MM.1S (cell line): ENCODE results near the gene UBFD1.
"Not testable (repeated sequence)": the region's sequence is repeated elsewhere in the genome, so short reads cannot be mapped to it uniquely, and the experiment has no call there.

Experiments used
- DNase-seq: peaks from one replicate; pipeline ENCODE4 v3.0.0-alpha.2; 2015
- H2AFZ ChIP-seq: fragments of 300-600 bp; sonication (generic); 2 replicates; pipeline ENCODE4 v1.6.0; 2016; ENCODE audit warnings: antibody characterized with exemption, low read length
- H3F3A ChIP-seq: fragments of 300-600 bp; sonication (generic); 2 replicates; pipeline ENCODE4 v1.6.1; 2016; ENCODE audit warnings: mild to moderate bottlenecking, antibody characterized with exemption, low read length, moderate library complexity, mixed read lengths; ENCODE audit not compliant: insufficient read depth
- H3K27ac ChIP-seq: fragments of 300-600 bp; sonication (generic); 2 replicates; pipeline ENCODE4 v1.5.1; 2016; ENCODE audit warnings: mild to moderate bottlenecking, low read length
- H3K27me3 ChIP-seq: fragments of 300-600 bp; sonication (generic); replicated peaks from 2 replicates; pipeline ENCODE4 v1.6.0; 2016; ENCODE audit warnings: low read length; ENCODE audit not compliant: insufficient read depth
- H3K36me3 ChIP-seq: fragments of 300-600 bp; sonication (generic); replicated peaks from 2 replicates; pipeline ENCODE4 v1.6.1; 2016; ENCODE audit warnings: mild to moderate bottlenecking, low read length, mixed read lengths; ENCODE audit not compliant: insufficient read depth
- H3K4me1 ChIP-seq: fragments of 300-600 bp; sonication (generic); 2 replicates; pipeline ENCODE4 v1.6.1; 2016; ENCODE audit warnings: low read length, mixed read lengths
- H3K4me2 ChIP-seq: fragments of 300-600 bp; sonication (generic); 2 replicates; pipeline ENCODE4 v1.6.0; 2016; ENCODE audit warnings: low read depth, low read length
- H3K4me3 ChIP-seq: fragments of 300-600 bp; sonication (generic); 2 replicates; pipeline ENCODE4 v1.5.1; 2016; ENCODE audit warnings: low read length, mixed read lengths
- H3K79me2 ChIP-seq: fragments of 300-600 bp; sonication (generic); 2 replicates; pipeline ENCODE4 v1.6.1; 2016; ENCODE audit warnings: mixed run types, low read length, mixed read lengths
- H3K9ac ChIP-seq: fragments of 300-600 bp; sonication (generic); 2 replicates; pipeline ENCODE4 v1.6.1; 2016; ENCODE audit warnings: low read length, mixed read lengths
- H3K9me2 ChIP-seq: fragments of 300-600 bp; sonication (generic); replicated peaks from 2 replicates; pipeline ENCODE4 v1.6.1; 2016; ENCODE audit warnings: mild to moderate bottlenecking, low read length, mixed read lengths; ENCODE audit not compliant: insufficient read depth
- H3K9me3 ChIP-seq: fragments of 300-600 bp; sonication (generic); replicated peaks from 2 replicates; pipeline ENCODE4 v1.6.1; 2016; ENCODE audit warnings: mild to moderate bottlenecking, low read length, mixed read lengths; ENCODE audit not compliant: insufficient read depth
- H4K20me1 ChIP-seq: fragments of 300-600 bp; sonication (generic); 2 replicates; pipeline ENCODE4 v1.6.1; 2016; ENCODE audit warnings: mild to moderate bottlenecking, low read length, moderate library complexity, mixed read lengths; ENCODE audit not compliant: insufficient read depth
- EZH2 ChIP-seq: fragments of 300-600 bp; sonication (generic); optimal IDR thresholded peaks from 2 replicates; pipeline ENCODE3; 2017; ENCODE audit warnings: low read depth, mild to moderate bottlenecking, antibody characterized with exemption, low read length, mixed read lengths
- EZH2phosphoT487 ChIP-seq: fragments of 300-600 bp; sonication (generic); IDR thresholded peaks from 2 replicates; pipeline ENCODE4 v1.6.1; 2018; ENCODE audit warnings: antibody characterized with exemption, low read length
- TF ChIP-seq, protein P1 (sequence below): fragments of 300-600 bp; sonication (generic); IDR thresholded peaks from 2 replicates; pipeline ENCODE4 v1.5.1; 2016; ENCODE audit warnings: antibody characterized with exemption, low read length, mixed read lengths

The UBFD1 gene

DNA sequence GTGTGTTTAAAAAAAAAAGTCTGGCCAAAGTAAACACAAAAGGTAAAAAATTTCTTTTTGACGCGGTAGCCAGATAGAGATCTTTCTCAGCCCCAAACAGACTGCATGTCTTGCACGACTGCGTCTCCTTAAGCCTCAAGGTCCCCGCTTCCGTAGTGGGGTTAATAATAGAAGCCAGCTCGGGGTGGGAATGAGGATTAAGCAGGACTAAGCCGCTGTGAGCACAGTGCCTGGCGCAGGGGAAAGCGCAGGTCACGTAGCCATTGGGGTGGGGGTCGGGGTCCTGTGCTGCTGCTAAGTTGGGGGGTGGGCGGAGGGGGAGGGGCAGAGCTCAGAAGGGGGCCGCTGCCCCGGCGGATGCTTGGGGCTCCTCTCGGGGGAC is 47.8 kb upstream of the UBFD1 start:
- peak overlapping the region; percentile 93 for H3K4me2 ChIP-seq
- peaks cover 9% of the 10 kb centered on the region; the same call in 1 of the 2 replicates for H3F3A ChIP-seq
- H3K9me2 ChIP-seq = no peaks in the 10 kb centered on the region
- no peaks in the 10 kb centered on the region for H3K36me3 ChIP-seq
- peak; percentile 36 for DNase-seq
- 0 out of 2 replicates have a peak, but pooled peaks cover 5% of the 10 kb centered on the region for H3K4me1 ChIP-seq
- H2AFZ ChIP-seq = no peak overlapping the region
- H3K9ac ChIP-seq = peak overlapping the region; percentile 57
- H3K27me3 ChIP-seq = no peaks in the 10 kb centered on the region
- H3K27ac ChIP-seq = no peak overlapping the region
- peaks cover 17% of the 10 kb centered on the region for H4K20me1 ChIP-seq
- H3K9me3 ChIP-seq = no peaks in the 10 kb centered on the region
- H3K4me3 ChIP-seq = peak overlapping the region; percentile 87
- peaks cover 59% of the 10 kb centered on the region for H3K79me2 ChIP-seq
- TF ChIP-seq, protein P1, sequence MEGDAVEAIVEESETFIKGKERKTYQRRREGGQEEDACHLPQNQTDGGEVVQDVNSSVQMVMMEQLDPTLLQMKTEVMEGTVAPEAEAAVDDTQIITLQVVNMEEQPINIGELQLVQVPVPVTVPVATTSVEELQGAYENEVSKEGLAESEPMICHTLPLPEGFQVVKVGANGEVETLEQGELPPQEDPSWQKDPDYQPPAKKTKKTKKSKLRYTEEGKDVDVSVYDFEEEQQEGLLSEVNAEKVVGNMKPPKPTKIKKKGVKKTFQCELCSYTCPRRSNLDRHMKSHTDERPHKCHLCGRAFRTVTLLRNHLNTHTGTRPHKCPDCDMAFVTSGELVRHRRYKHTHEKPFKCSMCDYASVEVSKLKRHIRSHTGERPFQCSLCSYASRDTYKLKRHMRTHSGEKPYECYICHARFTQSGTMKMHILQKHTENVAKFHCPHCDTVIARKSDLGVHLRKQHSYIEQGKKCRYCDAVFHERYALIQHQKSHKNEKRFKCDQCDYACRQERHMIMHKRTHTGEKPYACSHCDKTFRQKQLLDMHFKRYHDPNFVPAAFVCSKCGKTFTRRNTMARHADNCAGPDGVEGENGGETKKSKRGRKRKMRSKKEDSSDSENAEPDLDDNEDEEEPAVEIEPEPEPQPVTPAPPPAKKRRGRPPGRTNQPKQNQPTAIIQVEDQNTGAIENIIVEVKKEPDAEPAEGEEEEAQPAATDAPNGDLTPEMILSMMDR = no peak
- TF ChIP-seq EZH2 = no peak

DNA sequence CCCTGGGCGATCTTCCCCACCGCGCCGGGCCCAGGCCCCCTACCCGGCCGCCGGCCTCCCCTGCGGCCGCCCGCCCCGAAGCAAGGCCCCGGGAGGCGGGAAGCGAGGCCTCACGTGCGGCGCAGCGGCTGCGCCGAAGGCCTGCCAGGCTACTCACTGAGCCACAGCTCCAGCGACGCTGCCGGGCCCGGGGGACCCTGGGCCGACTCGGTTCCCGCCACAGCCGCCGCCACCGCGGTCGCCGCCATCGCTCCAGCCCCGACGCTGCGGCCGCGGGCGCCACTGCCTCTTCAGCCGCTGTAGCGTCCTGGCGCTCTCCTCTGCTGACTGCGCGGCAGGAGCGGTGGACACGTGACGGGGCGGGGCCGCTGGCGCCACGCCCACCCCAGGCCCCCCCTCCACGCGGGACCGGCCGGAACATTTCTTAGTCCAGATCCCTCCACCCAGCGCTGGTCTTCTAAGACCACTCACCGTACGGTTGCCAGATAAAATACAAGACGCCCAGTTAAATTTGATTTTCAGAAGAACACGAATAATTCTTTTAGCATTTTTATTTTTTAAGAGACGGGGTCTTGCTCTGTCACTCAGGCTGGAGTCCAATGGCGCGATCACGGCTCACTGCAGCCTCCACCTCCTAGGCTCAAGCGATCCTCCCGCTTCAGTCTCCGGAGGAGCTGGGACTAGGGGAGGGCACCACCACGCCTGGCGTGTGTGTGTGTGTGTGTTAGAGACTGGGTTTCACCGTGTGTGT is 47.2 kb upstream of the UBFD1 start, which contains the start of gene GGA2:
GGA2 (minus strand) TSS at position 331 of the 751 bp plus-strand sequence; CDS start at position 248, 83 bp downstream.
- TF ChIP-seq, protein P1 = no peak
- no peak for TF ChIP-seq EZH2
- TF ChIP-seq EZH2phosphoT487 = no peak
- Histone ChIP-seq H3K4me1 (0 out of 2 replicates have a peak, but pooled peaks cover 5% of the 10 kb centered on the region), H3K4me3 (peak within 1 kb of the TSS; percentile 87), H3K79me2 (peaks cover 53% of the 10 kb centered on the region), H3K9me3 (no peaks in the 10 kb centered on the region), H3K27me3 (no peaks in the 10 kb centered on the region), H2AFZ (peak within 1 kb of the TSS; percentile 93), H3K4me2 (peak within 1 kb of the TSS; percentile 93), H3K9ac (peak within 1 kb of the TSS; percentile 57), H3K27ac (no peak within 1 kb of the TSS), H4K20me1 (peaks cover 13% of the 10 kb centered on the region), H3K36me3 (no peaks in the 10 kb centered on the region), H3K9me2 (no peaks in the 10 kb centered on the region), H3F3A (peaks cover 9% of the 10 kb centered on the region; the same call in 1 of the 2 replicates)
- peak; percentile 83 for DNase-seq

DNA sequence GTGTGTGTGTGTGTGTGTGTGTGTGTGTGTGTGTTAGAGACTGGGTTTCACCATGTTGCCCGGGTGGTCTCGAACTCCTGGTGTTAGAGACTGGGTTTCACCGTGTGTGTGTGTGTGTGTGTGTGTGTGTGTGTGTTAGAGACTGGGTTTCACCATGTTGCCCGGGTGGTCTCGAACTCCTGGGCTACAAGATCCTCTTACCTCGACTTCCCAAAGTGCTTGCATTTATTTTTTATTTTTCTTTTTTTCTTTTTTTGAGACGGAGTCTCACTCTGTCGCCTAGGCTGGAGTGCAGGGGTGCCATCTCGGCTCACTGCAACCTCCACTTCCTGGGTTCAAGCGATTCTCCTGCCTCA is 46.6 kb upstream of the UBFD1 start:
- not testable (repeated sequence) for H3K27ac ChIP-seq
- H2AFZ ChIP-seq = peak overlapping the region; percentile 93

DNA sequence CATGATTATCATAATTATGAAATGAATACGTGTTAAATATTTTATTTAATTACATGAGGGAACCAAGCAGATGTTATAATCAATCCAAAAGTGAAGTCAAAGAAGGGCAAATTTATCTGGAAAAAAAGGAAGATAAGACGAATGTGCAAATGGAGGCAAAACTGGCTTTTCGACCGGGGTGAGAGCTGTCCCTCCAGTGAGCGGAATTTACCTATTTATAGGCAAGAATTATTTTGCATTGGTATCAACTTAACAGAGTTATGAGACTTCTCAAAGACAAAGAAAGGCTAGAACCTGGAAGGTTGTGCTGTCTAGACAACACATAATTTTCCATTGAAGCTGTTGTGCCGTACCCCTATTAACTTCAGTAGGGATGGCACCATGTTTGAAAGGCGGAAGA is 45.8 kb upstream of the UBFD1 start:
- no peak overlapping the region for H3K4me3 ChIP-seq
- H3K36me3 ChIP-seq = no peaks in the 10 kb centered on the region
- no peak for DNase-seq
- no peak overlapping the region for H2AFZ ChIP-seq
- H3K9me2 ChIP-seq = no peaks in the 10 kb centered on the region
- H3F3A ChIP-seq = peaks cover 9% of the 10 kb centered on the region; the same call in 1 of the 2 replicates
- peaks cover 7% of the 10 kb centered on the region for H4K20me1 ChIP-seq
- no peak overlapping the region for H3K27ac ChIP-seq
- H3K27me3 ChIP-seq = no peaks in the 10 kb centered on the region
- H3K9me3 ChIP-seq = no peaks in the 10 kb centered on the region
- TF ChIP-seq EZH2phosphoT487 = no peak
- H3K4me1 ChIP-seq = 0 out of 2 replicates have a peak, but pooled peaks cover 5% of the 10 kb centered on the region
- no peak overlapping the region for H3K4me2 ChIP-seq
- H3K79me2 ChIP-seq = peaks cover 39% of the 10 kb centered on the region
- no peak overlapping the region for H3K9ac ChIP-seq

More for the DNA sequence above, 46.6 kb upstream of the UBFD1 start:
- Histone ChIP-seq H4K20me1 (peaks cover 13% of the 10 kb centered on the region), H3K79me2 (peaks cover 47% of the 10 kb centered on the region), H3K4me3 (peak overlapping the region; percentile 87), H3K9ac (peak overlapping the region; percentile 57; the same call in 1 of the 2 replicates), H3K4me2 (peak overlapping the region; percentile 93; the same call in 1 of the 2 replicates)
- not testable (repeated sequence) for H3K9me2 ChIP-seq, H3K36me3 ChIP-seq, H3K9me3 ChIP-seq, H3K4me1 ChIP-seq, H3F3A ChIP-seq, H3K27me3 ChIP-seq, DNase-seq
